Esophagus squamous epithelium (tissue), 5 donors: Measurements from ENCODE around the gene FTSJ1. TPM values are rescaled to one million over a fixed set of nuclear protein-coding genes. Genes with fewer than 3 reads are reported as not detected.

ENCODE experiments used
- DNase-seq: peaks from one replicate; lab custom pipeline; 2025; lab: John Stamatoyannopoulos, UW
- H3K27ac ChIP-seq, 4 donors: fragments of 200-600 bp; sonication (generic); one replicate each; pipeline ENCODE4 v1.5.1; 2016 to 2019; ENCODE audit warnings: mild to moderate bottlenecking in 1 of 4
- H3K27me3 ChIP-seq, 4 donors: fragments of 200-600 bp; sonication (generic); 1 replicate in 3 of 4; 2 replicates in 1 of 4; pipeline versions ENCODE4 v1.5.1 to v1.6.0; 2017 to 2021; ENCODE audit warnings: antibody characterized with exemption in 1 of 4
- H3K36me3 ChIP-seq, 3 donors: fragments of 200-600 bp; sonication (generic); one replicate each; pipeline ENCODE4 v1.5.1; 2016 to 2019
- H3K4me1 ChIP-seq, 3 donors: fragments of 200-600 bp; sonication (generic); one replicate each; pipeline ENCODE4 v1.5.1; 2017 to 2019
- H3K4me3 ChIP-seq, 4 donors: fragments of 200-600 bp; sonication (generic); 1 replicate in 3 of 4; 2 replicates in 1 of 4; pipeline ENCODE4 v1.5.1; 2016 to 2019; ENCODE audit warnings: mild to moderate bottlenecking in 2 of 4, moderate library complexity in 1 of 4
- H3K9me3 ChIP-seq, 3 donors: fragments of 200-600 bp; sonication (generic); one replicate each; pipeline ENCODE4 v1.5.1; 2016 to 2019
- CTCF ChIP-seq, 6 experiments: fragments of 450-650 bp in 4 of 6; fragments of 200-600 bp in 2 of 6; sonication (generic) in 2 of 6; IDR thresholded peaks; one replicate each; pipeline ENCODE4 v1.5.1; 2016 to 2019; ENCODE audit warnings: antibody characterized with exemption in 6 of 6, mild to moderate bottlenecking in 4 of 6, moderate library complexity in 4 of 6
- POLR2A ChIP-seq, 4 donors: fragments of 450-650 bp; IDR thresholded peaks; one replicate each; pipeline ENCODE4 v1.6.1; 2017; ENCODE audit warnings: antibody characterized with exemption in 4 of 4, mild to moderate bottlenecking in 4 of 4, moderate library complexity in 3 of 4
- WGBS, 2 donors: methylation state at CpG; one replicate each; pipeline ENCODE4 v1.1.5; 2018; 5-methylcytosine and 5-hydroxymethylcytosine counted together
- intact Hi-C: fragments of 100-400 bp; cut with DNase I; formaldehyde crosslinking; loops from one replicate; pipeline ENCODE4 v1.15.0; 2022
- total RNA-seq, 4 donors: library from RNA; depleted of rRNA; stranded (reverse); fragments of >200 nt; gene quantifications; one replicate each; pipeline ENCODE4 v1.1.0, GENCODE V29; 2016
- donor health status: DM: yes; HTN: yes; CAD: no.

The FTSJ1 gene
- total RNA-seq, 4 donors from 2014 or later = 33.4 to 61.8 (median 45.8) TPM

GRCh38 chrX:48468247-48468671 is 7.7 kb upstream of the FTSJ1 start:
- Histone ChIP-seq H3K36me3 (no peaks in the 10 kb centered on the region), H3K4me3 (peak overlapping the region; percentile 14 to 59 (median 31)), H3K9me3 (no peaks in the 10 kb centered on the region), H3K4me1 (peaks cover 0 to 23% (median 0%) of the 10 kb centered on the region in 3 donors), H3K27ac (peak overlapping the region in 2 of 4 donors; percentile 17 to 29), H3K27me3 (no peaks in the 10 kb centered on the region)
- no peak for TF ChIP-seq CTCF (IDR thresholded peaks at IDR 0.05)
- no peak for TF ChIP-seq POLR2A (IDR thresholded peaks at IDR 0.05)
- intact Hi-C loops = no loop called here
- DNase-seq = no peak
- 0 to 33% methylated on average over 3 to 7 of the region's 18 CpGs for WGBS, 2 donors

GRCh38 chrX:48468693-48469691 is 7.0 kb upstream of the FTSJ1 start:
- intact Hi-C loops = no loop called here
- H3K9me3 ChIP-seq = no peaks in the 10 kb centered on the region
- H3K27me3 ChIP-seq = no peaks in the 10 kb centered on the region
- 38 to 70% methylated on average over 8 to 14 of the region's 23 CpGs for WGBS, 2 donors
- peak overlapping the region in 2 of 4 donors; percentile 13 to 17 for H3K27ac ChIP-seq
- H3K4me3 ChIP-seq = peak overlapping the region; percentile 14 to 59 (median 31)
- no peak for DNase-seq
- TF ChIP-seq CTCF (IDR thresholded peaks at IDR 0.05) (no peak), POLR2A (IDR thresholded peaks at IDR 0.05) (no peak)
- H3K4me1 ChIP-seq = peaks cover 0 to 21% (median 0%) of the 10 kb centered on the region in 3 donors
- H3K36me3 ChIP-seq = no peaks in the 10 kb centered on the region

GRCh38 chrX:48470110-48470832 is 5.7 kb upstream of the FTSJ1 start, which contains the start of gene SLC38A5:
Gene SLC38A5, minus strand, starts transcription at chrX:48470260. Its CDS starts 2,336 bp downstream, at chrX:48467924.
- Histone ChIP-seq H3K9me3 (no peaks in the 10 kb centered on the region), H3K4me3 (peak within 1 kb of the TSS; percentile 14 to 59 (median 31)), H3K4me1 (peaks cover 0 to 24% (median 2%) of the 10 kb centered on the region in 3 donors), H3K27ac (peak within 1 kb of the TSS in 2 of 4 donors; percentile 13 to 17), H3K27me3 (no peaks in the 10 kb centered on the region), H3K36me3 (no peaks in the 10 kb centered on the region)
- intact Hi-C loops = no loop called here
- no peak for DNase-seq
- TF ChIP-seq CTCF (IDR thresholded peaks at IDR 0.05) = no peak
- TF ChIP-seq POLR2A (IDR thresholded peaks at IDR 0.05) = no peak
- WGBS, 2 donors = 80% methylated on average over 6 of the region's 18 CpGs; no CpG with 5 or more reads in 1 of the 2 donors

GRCh38 chrX:48470833-48471118 is 5.2 kb upstream of the FTSJ1 start:
- TF ChIP-seq POLR2A (IDR thresholded peaks at IDR 0.05) (no peak), CTCF (IDR thresholded peaks at IDR 0.05) (no peak)
- H3K4me3 ChIP-seq = no peak overlapping the region
- 62 to 82% methylated on average over 3 to 8 of the region's 9 CpGs for WGBS, 2 donors
- peaks cover 0 to 27% (median 3%) of the 10 kb centered on the region in 3 donors for H3K4me1 ChIP-seq
- no peaks in the 10 kb centered on the region for H3K36me3 ChIP-seq
- no peaks in the 10 kb centered on the region for H3K27me3 ChIP-seq
- no peak overlapping the region for H3K27ac ChIP-seq
- no peaks in the 10 kb centered on the region for H3K9me3 ChIP-seq
- DNase-seq = no peak
- intact Hi-C loops = no loop called here
